Loucy (cell line): ENCODE measurements around the gene TIA1.
"Not testable (repeated sequence)": the region's sequence is repeated elsewhere in the genome, so short reads cannot be mapped to it uniquely, and the experiment has no call there.

Experiments used
- EZH2phosphoT487 ChIP-seq: fragments of 200-600 bp; IDR thresholded peaks from 2 replicates; pipeline ENCODE4 v1.6.1; 2018; ENCODE audit warnings: antibody characterized with exemption, mild to moderate bottlenecking, moderate library complexity, borderline replicate concordance
- TF ChIP-seq, protein P1 (sequence below): fragments of 200-600 bp; sonication (generic); conservative IDR thresholded peaks from 2 replicates; pipeline ENCODE4 v1.5.1; 2014; ENCODE audit warnings: mild to moderate bottlenecking, antibody characterized with exemption, low read length

GRCh38 chr2:70297828-70298227 is 49.4 kb upstream of the TIA1 start:
- TF ChIP-seq, protein P1, sequence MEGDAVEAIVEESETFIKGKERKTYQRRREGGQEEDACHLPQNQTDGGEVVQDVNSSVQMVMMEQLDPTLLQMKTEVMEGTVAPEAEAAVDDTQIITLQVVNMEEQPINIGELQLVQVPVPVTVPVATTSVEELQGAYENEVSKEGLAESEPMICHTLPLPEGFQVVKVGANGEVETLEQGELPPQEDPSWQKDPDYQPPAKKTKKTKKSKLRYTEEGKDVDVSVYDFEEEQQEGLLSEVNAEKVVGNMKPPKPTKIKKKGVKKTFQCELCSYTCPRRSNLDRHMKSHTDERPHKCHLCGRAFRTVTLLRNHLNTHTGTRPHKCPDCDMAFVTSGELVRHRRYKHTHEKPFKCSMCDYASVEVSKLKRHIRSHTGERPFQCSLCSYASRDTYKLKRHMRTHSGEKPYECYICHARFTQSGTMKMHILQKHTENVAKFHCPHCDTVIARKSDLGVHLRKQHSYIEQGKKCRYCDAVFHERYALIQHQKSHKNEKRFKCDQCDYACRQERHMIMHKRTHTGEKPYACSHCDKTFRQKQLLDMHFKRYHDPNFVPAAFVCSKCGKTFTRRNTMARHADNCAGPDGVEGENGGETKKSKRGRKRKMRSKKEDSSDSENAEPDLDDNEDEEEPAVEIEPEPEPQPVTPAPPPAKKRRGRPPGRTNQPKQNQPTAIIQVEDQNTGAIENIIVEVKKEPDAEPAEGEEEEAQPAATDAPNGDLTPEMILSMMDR: not testable (repeated sequence)
- not testable (repeated sequence) for TF ChIP-seq EZH2phosphoT487
